CD4-positive, CD25-positive, alpha-beta regulatory T cell (primary cell): Measurements from ENCODE around the gene SENP8. TPM values are rescaled to one million over a fixed set of nuclear protein-coding genes. Genes with fewer than 3 reads are reported as not detected.

Source experiments
- ATAC-seq, 2 donors: fragments of 150-1000 bp; cut with Tn5 transposase; one replicate each; pipeline ENCODE4 v1.10.0; 2021; ENCODE audit warnings: low read depth in 2 of 2, moderate number of reproducible peaks in 2 of 2, moderate library complexity in 1 of 2
- DNase-seq, 3 donors: peaks; one replicate each; pipeline versions ENCODE4 v3.0.0 to v3.0.0-alpha.2; 2012 to 2022; ENCODE audit warnings: mixed read lengths in 1 of 3
- H3K27ac ChIP-seq: one replicate; pipeline ENCODE4 v1.7.0; 2013; ENCODE audit warnings: mild to moderate bottlenecking, low read length; ENCODE audit not compliant: insufficient read depth, poor library complexity, severe bottlenecking
- H3K27me3 ChIP-seq: one replicate; pipeline ENCODE4 v1.7.0; 2013; ENCODE audit warnings: low read length; ENCODE audit not compliant: control insufficient read depth, insufficient read depth
- H3K36me3 ChIP-seq: one replicate; pipeline ENCODE4 v1.7.0; 2013; ENCODE audit warnings: mild to moderate bottlenecking, low read length, moderate library complexity; ENCODE audit not compliant: control insufficient read depth, insufficient read depth
- H3K4me1 ChIP-seq: 2 replicates; pipeline ENCODE4 v1.7.0; 2013; ENCODE audit warnings: mild to moderate bottlenecking, low read length; ENCODE audit not compliant: insufficient read depth, control insufficient read depth, poor library complexity, severe bottlenecking
- H3K4me3 ChIP-seq: one replicate; pipeline ENCODE4 v1.7.0; 2013; ENCODE audit warnings: low read depth, mild to moderate bottlenecking, low read length, moderate library complexity
- H3K9me3 ChIP-seq, 2 experiments: 1 replicate in 1 of 2; 2 replicates in 1 of 2; pipeline ENCODE4 v1.7.0; 2013; ENCODE audit warnings: low read length in 2 of 2, mild to moderate bottlenecking in 1 of 2, moderate library complexity in 1 of 2; ENCODE audit not compliant: control insufficient read depth in 2 of 2
- H3K27ac Mint-ChIP-seq, 3 donors: one replicate each; pipeline ENCODE4 v1.8.0; 2020 to 2022; ENCODE audit warnings: mild to moderate bottlenecking in 3 of 3, mixed read lengths in 3 of 3, moderate library complexity in 2 of 3
- H3K27me3 Mint-ChIP-seq: one replicate; pipeline ENCODE4 v1.8.0; 2022; ENCODE audit warnings: mild to moderate bottlenecking, mixed read lengths
- H3K36me3 Mint-ChIP-seq: one replicate; pipeline ENCODE4 v1.8.0; 2020; ENCODE audit warnings: mixed read lengths
- H3K4me1 Mint-ChIP-seq, 4 donors: one replicate each; pipeline ENCODE4 v1.8.0; 2020 to 2022; ENCODE audit warnings: mixed read lengths in 4 of 4, mild to moderate bottlenecking in 1 of 4
- H3K4me3 Mint-ChIP-seq, 4 donors: one replicate each; pipeline ENCODE4 v1.8.0; 2020 to 2022; ENCODE audit warnings: mild to moderate bottlenecking in 4 of 4, mixed read lengths in 4 of 4, moderate library complexity in 3 of 4
- H3K9me3 Mint-ChIP-seq, 7 donors: one replicate each; pipeline ENCODE4 v1.8.0; 2020 to 2022; ENCODE audit warnings: mixed read lengths in 7 of 7, mild to moderate bottlenecking in 3 of 7, moderate library complexity in 2 of 7
- polyA plus RNA-seq, 4 donors: library from polyadenylated mRNA; unstranded; fragments of 300-500 nt; fragmentation: Illumina TruSeq; gene quantifications; one replicate each; pipeline ENCODE4 v1.2.3, GENCODE V29; 2021
- total RNA-seq: library from RNA; stranded (reverse); gene quantifications from one replicate; pipeline ENCODE4 v1.2.3, GENCODE V29; 2022

Gene SENP8
- total and polyA plus RNA-seq, 5 donors from 2014 or later = 0.15 to 1.4 (median 1.3) TPM

- H3K27ac Mint-ChIP-seq = no peak overlapping the region
- H3K9me3 Mint-ChIP-seq = peaks cover 0 to 2% (median 0%) of the 10 kb centered on the region in 7 donors
- ATAC-seq (no peak), DNase-seq (no peak)
- H3K4me3 Mint-ChIP-seq = no peak overlapping the region
- no peaks in the 10 kb centered on the region for H3K36me3 Mint-ChIP-seq
- Histone ChIP-seq H3K4me1 (no peaks in the 10 kb centered on the region), H3K27me3 (no peaks in the 10 kb centered on the region), H3K36me3 (no peaks in the 10 kb centered on the region), H3K4me3 (no peak overlapping the region), H3K9me3 (no peaks in the 10 kb centered on the region), H3K27ac (no peak overlapping the region)
- H3K27me3 Mint-ChIP-seq = peaks cover 13% of the 10 kb centered on the region
- no peaks in the 10 kb centered on the region for H3K4me1 Mint-ChIP-seq
These were observed 55.8 kb downstream of the SENP8 start for GRCh38 chr15:72173864-72174550.

- no peak for DNase-seq
- Histone ChIP-seq H3K27me3 (no peaks in the 10 kb centered on the region), H3K36me3 (no peaks in the 10 kb centered on the region), H3K4me1 (no peaks in the 10 kb centered on the region), H3K4me3 (no peak overlapping the region), H3K9me3 (no peaks in the 10 kb centered on the region), H3K27ac (no peak overlapping the region)
- no peaks in the 10 kb centered on the region for H3K4me1 Mint-ChIP-seq
- no peak for ATAC-seq
- no peaks in the 10 kb centered on the region for H3K36me3 Mint-ChIP-seq
- no peak overlapping the region for H3K4me3 Mint-ChIP-seq
- peaks cover 0 to 4% (median 0%) of the 10 kb centered on the region in 7 donors for H3K9me3 Mint-ChIP-seq
- H3K27ac Mint-ChIP-seq = no peak overlapping the region
- peaks cover 13% of the 10 kb centered on the region for H3K27me3 Mint-ChIP-seq
These were observed 56.5 kb downstream of the SENP8 start for GRCh38 chr15:72174551-72175165.

- Mint-ChIP-seq H3K4me3 (no peak overlapping the region), H3K36me3 (no peaks in the 10 kb centered on the region), H3K9me3 (peaks cover 0 to 4% (median 0%) of the 10 kb centered on the region in 7 donors), H3K27ac (peak overlapping the region in 2 of 3 donors; percentile 57 to 74), H3K4me1 (no peaks in the 10 kb centered on the region), H3K27me3 (peaks cover 13% of the 10 kb centered on the region)
- DNase-seq (no peak), ATAC-seq (no peak)
- Histone ChIP-seq H3K27ac (no peak overlapping the region), H3K27me3 (no peaks in the 10 kb centered on the region), H3K36me3 (no peaks in the 10 kb centered on the region), H3K4me1 (no peaks in the 10 kb centered on the region), H3K4me3 (no peak overlapping the region), H3K9me3 (no peaks in the 10 kb centered on the region)
These were observed 57.2 kb downstream of the SENP8 start for GRCh38 chr15:72175186-72176044.

- H3K4me3 Mint-ChIP-seq = no peak overlapping the region
- Histone ChIP-seq H3K27me3 (no peaks in the 10 kb centered on the region), H3K36me3 (no peaks in the 10 kb centered on the region), H3K9me3 (no peaks in the 10 kb centered on the region), H3K27ac (no peak overlapping the region), H3K4me1 (no peaks in the 10 kb centered on the region), H3K4me3 (no peak overlapping the region)
- H3K36me3 Mint-ChIP-seq = no peaks in the 10 kb centered on the region
- DNase-seq (no peak), ATAC-seq (no peak)
- no peak overlapping the region for H3K27ac Mint-ChIP-seq
- no peaks in the 10 kb centered on the region for H3K4me1 Mint-ChIP-seq
- peaks cover 16% of the 10 kb centered on the region for H3K27me3 Mint-ChIP-seq
- H3K9me3 Mint-ChIP-seq = peaks cover 0 to 2% (median 0%) of the 10 kb centered on the region in 7 donors
These were observed 58.0 kb downstream of the SENP8 start for GRCh38 chr15:72176159-72176558.

GRCh38 chr15:72176743-72177142 lies 58.5 kb downstream of the SENP8 start:
- Histone ChIP-seq H3K4me1 (no peaks in the 10 kb centered on the region), H3K27me3 (no peaks in the 10 kb centered on the region), H3K4me3 (no peak overlapping the region), H3K9me3 (no peaks in the 10 kb centered on the region), H3K27ac (no peak overlapping the region), H3K36me3 (no peaks in the 10 kb centered on the region)
- Mint-ChIP-seq H3K27ac (no peak overlapping the region), H3K4me1 (no peaks in the 10 kb centered on the region), H3K9me3 (peaks cover 0 to 2% (median 0%) of the 10 kb centered on the region in 7 donors), H3K27me3 (peaks cover 22% of the 10 kb centered on the region), H3K36me3 (no peaks in the 10 kb centered on the region), H3K4me3 (no peak overlapping the region)
- no peak for DNase-seq
- no peak for ATAC-seq

GRCh38 chr15:72178976-72179585 lies 60.9 kb downstream of the SENP8 start:
- peaks cover 0 to 3% (median 0%) of the 10 kb centered on the region in 7 donors for H3K9me3 Mint-ChIP-seq
- H3K27me3 Mint-ChIP-seq = peaks cover 40% of the 10 kb centered on the region
- no peak overlapping the region for H3K4me3 Mint-ChIP-seq
- no peaks in the 10 kb centered on the region for H3K36me3 Mint-ChIP-seq
- no peak overlapping the region for H3K27ac Mint-ChIP-seq
- no peak for DNase-seq
- Histone ChIP-seq H3K27ac (no peak overlapping the region), H3K36me3 (no peaks in the 10 kb centered on the region), H3K4me3 (no peak overlapping the region), H3K27me3 (peaks cover 4% of the 10 kb centered on the region), H3K9me3 (no peaks in the 10 kb centered on the region), H3K4me1 (no peaks in the 10 kb centered on the region)
- H3K4me1 Mint-ChIP-seq = no peaks in the 10 kb centered on the region
- no peak for ATAC-seq

GRCh38 chr15:72179950-72180581 lies 61.9 kb downstream of the SENP8 start:
- Mint-ChIP-seq H3K9me3 (peaks cover 0 to 3% (median 0%) of the 10 kb centered on the region in 7 donors), H3K27me3 (peaks cover 38% of the 10 kb centered on the region), H3K4me1 (no peaks in the 10 kb centered on the region), H3K36me3 (no peaks in the 10 kb centered on the region), H3K4me3 (no peak overlapping the region), H3K27ac (no peak overlapping the region)
- Histone ChIP-seq H3K4me1 (no peaks in the 10 kb centered on the region), H3K27me3 (peaks cover 4% of the 10 kb centered on the region), H3K4me3 (no peak overlapping the region), H3K9me3 (no peaks in the 10 kb centered on the region), H3K27ac (no peak overlapping the region), H3K36me3 (no peaks in the 10 kb centered on the region)
- ATAC-seq = no peak
- no peak for DNase-seq
